Frontal cortex (tissue), 4 donors: ENCODE measurements around the gene ARHGEF25. TPM values are rescaled to one million over a fixed set of nuclear protein-coding genes. Genes with fewer than 3 reads are reported as not detected.
"Not testable (repeated sequence)": the region's sequence is repeated elsewhere in the genome, so short reads cannot be mapped to it uniquely, and the experiment has no call there.

Source experiments
- DNase-seq, 2 donors: peaks; one replicate each; pipeline ENCODE4 v3.0.0; 2012; ENCODE audit warnings: low spot score in 2 of 2
- FAIRE-seq: peaks from 2 replicates; lab custom pipeline; 2012; peaks lifted over from hg19 to GRCh38; lab: Jason Lieb, UNC
- total RNA-seq: library from RNA; depleted of rRNA; stranded (reverse); fragments of >200 nt; gene quantifications from one replicate; pipeline ENCODE4 v1.2.3, GENCODE V29; 2014
- donor health status: control.
- donor health status: control.
- donor health status: control.

The ARHGEF25 gene
- total RNA-seq, 1 donor from 2014 or later, result 38.3 TPM

DNA sequence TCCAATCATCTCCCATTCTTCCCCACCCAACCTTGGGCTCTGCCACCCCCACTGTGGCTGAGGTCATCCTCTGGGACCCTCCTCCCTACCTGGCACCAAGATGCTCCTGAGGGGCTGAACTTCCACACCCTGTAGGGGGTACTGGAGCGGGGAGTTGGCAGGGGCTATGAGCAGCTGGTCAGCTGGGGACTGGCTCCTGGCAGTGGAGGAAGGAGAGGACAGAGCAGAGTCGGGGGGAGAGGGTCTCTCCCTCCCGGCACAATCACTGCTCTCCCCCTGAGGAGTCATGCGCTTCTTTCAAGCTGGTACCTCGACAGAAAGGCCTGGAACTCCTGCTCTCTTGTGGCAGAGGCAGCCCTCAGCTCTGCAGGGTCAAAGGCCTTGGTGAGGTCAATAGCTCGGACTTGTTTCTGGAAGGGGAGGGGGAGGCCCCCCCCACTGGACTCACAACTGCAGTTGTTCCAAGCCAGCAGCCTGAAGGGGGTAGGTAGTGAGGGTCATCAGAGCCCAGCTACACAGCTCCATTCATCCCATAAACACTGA is 19.7 kb downstream of the ARHGEF25 start:
- FAIRE-seq (no peak), DNase-seq (no peak)

DNA sequence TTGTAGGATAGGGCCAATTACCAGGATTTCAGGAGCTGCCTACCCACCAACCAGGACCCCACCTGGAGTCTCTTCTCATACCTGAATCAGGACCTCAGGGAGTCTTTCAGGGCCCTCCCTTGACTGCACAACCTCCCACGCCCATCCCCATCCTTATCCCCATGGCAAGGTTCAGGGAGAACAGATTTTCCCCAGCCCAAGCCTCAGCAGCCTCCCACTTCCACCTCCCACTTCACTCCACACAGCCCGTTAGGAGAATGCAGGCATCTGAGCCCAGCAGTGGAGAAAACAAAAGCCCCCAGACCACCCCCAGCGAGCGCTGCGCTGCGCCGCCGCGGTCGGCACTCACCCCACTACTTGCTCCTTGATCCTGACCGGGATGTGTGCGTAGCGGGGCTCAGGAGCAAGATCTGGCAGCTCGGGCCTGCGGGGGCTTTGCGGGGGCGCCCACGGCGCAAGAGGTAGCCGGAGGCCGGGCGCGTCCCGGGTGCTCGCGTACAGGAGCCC is 20.4 kb downstream of the ARHGEF25 start:
- FAIRE-seq (no peak), DNase-seq (peak in 1 of 2 donors; percentile 23)

DNA sequence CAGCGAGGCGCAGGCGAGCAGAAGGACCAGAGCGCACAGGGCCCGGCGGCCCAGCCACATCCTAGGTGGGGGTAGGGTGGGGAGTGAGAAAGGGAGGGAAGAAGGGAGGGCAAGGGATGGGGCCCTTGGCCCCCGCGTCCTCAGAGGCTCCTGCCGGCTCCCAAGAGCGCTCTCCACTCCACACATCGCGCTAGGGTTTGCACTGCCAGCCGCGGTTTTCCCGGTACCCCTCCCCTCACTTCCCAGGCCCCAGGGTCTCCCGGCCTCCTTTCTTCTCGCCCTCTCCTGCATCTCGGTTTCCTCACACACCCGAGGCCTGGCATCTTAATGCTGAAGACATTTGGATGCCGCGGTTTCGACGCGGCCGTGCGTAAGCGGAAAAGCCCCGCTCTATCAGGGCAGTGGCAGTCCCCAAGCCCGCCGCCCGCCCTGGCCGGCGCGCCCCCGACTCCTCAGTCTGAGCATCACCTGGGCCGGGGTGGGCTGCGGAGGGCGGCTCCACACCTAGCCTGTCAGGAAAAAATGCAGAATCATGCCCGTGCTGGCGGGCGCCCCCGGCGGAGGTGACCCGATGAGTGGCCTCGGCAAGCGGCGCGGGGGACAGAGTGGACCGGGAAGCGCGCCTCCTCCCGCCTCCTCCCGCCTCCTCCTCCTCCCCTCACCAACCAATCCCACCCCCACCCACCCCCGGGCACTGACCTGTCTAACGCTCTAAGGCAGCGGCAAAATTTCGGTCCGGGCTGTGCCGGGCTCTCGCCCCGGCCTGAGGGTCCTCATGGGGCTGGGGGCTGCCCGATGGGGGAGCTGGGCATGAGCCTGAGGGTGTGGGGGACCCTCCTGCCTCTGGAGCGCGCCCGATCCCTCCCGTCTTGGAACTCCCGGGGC is 21.1 kb downstream of the ARHGEF25 start:
- FAIRE-seq (no peak), DNase-seq (peak; percentile 31 to 34)

DNA sequence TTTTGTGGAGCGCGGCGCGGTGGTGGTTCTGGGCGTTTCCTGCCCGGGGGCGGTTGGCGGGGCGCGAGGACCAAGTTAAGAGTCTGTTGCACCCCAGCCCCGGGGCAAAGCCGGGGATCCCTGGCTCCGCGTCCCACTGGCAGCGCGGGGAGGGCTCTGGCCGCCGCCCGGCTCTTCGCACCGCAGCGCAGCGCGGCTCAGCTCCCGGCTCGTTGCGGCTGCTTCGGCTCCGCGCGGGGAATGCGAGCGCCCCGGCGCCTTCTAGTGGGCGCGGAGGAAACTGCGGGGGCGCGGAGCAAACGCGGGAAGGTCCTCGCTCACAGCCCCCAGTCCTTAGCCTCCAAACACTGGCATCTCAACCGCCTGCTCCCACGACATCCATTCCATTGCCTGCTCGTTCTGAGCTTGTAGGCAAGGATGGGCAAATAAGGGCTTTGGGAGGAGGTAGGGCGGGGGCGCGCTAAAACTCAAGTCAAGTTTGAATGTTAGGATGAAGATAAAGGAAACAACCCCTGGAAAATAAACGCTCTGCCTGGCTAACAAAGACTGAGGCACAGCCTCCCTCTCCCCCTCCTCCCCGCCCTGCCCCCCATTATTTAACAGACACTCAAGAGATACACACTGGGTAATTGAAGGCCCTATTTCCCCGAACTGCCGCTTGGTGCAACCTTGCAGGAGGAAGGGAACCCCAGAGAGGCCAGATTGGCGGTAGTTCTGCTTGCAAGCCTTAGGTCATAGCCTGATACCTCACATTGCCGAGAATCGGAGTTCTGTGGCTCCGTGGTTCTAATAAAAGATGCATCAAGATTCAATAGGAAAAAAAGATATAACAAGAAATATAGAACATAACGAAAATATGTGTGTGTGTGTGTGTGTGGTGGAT is 22.0 kb downstream of the ARHGEF25 start, which contains the start of gene B4GALNT1:
Gene B4GALNT1 (minus strand): TSS at position 244 of the 883 bp plus-strand sequence. CDS start 1,069 bp downstream, outside the sequence.
- FAIRE-seq, result no peak

GRCh38 chr12:57636731-57637130 is 25.5 kb downstream of the ARHGEF25 start:
- not testable (repeated sequence) for DNase-seq, FAIRE-seq

More for the DNA sequence above, 22.0 kb downstream of the ARHGEF25 start, which contains the start of gene B4GALNT1:
- peak; percentile 66 to 77 for DNase-seq

- DNase-seq (no peak), FAIRE-seq (no peak)
Observed at GRCh38 chr12:57637364-57637763, 26.1 kb downstream of the ARHGEF25 start.

GRCh38 chr12:57638096-57638495 is 26.9 kb downstream of the ARHGEF25 start:
- FAIRE-seq, result no peak
- DNase-seq, result no peak

DNA sequence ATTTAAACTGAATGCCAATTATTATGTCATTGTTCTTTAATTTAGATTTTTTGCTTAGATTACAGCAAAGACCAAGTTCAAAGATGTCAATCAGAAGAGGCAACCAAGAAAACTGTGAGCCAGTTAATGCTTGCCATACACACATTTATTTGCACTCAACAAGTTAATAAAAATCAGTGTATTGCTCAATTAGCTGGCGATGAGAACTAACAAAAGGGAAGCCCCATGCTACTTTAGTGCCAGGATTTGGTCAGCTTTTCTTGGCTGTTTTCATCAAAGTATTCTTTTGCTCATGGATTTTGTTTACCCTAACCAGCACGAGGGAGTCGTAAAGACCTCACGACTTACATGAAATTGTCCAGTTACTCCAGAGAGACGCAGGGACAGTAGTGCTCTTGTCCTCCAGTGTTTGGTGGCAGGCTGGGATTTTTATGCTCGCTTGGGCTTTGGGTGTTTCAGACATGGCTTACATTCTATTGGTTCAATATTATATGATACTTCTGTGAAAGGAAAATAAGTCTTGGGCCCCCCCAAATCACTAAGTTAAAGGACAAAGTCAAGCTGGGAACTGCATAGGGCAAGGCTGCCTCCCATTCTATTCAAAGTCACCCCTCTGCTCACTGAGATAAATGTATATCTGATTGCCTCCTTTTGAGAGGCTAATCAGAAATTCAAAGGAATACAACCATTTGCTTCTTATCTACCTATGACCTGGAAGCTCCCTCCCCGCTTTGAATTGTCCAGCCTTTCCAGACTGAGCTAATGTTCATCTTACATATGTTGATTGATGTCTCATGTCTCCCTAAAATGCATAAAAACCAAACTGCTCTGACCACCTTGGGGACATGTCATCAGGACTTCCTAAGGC is 29.2 kb downstream of the ARHGEF25 start:
- FAIRE-seq, result no peak
- no peak for DNase-seq

GRCh38 chr12:57641699-57642442 is 30.6 kb downstream of the ARHGEF25 start:
- no peak for DNase-seq
- FAIRE-seq, result no peak

- not testable (repeated sequence) for DNase-seq, FAIRE-seq
Observed at GRCh38 chr12:57645990-57646658, 34.9 kb downstream of the ARHGEF25 start.

- DNase-seq, FAIRE-seq: not testable (repeated sequence)
Observed at GRCh38 chr12:57646659-57647049, 35.4 kb downstream of the ARHGEF25 start.

- no peak for FAIRE-seq
- no peak for DNase-seq
Observed at GRCh38 chr12:57654042-57654441, 42.8 kb downstream of the ARHGEF25 start.

DNA sequence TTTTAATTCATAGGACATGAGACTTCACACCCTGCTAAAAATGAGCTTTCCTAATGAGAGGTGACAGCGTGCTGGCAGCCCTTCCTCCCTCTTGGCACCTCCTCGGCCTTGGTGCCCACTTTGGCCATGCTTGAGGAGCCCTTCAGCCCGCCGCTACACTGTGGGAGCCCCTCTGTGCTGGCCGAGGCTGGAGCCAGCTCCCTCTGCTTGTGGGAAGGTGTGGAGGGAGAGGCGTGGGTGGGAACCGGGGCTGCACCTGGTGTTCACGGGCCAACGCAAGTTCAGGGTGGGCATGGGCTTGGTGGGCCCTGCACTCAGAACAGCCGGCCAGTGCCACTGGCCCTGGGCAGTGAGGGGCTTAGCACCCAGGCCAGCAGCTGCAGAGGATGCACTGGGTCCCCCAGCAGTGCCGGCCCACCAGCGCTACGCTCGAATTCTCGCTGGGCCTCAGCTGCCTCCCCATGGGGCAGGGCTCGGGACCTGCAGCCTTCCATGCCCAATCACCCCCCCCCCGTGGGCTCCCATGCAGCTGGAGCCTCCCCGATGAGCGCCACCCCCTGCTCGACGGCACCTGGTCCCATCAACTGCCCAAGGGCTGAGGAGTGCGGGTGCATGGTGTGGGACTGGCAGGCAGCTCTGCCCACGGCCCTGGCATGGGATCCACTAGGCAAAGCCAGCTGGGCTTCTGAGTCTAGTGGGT is 44.5 kb downstream of the ARHGEF25 start:
- FAIRE-seq, result no peak
- no peak for DNase-seq

DNA sequence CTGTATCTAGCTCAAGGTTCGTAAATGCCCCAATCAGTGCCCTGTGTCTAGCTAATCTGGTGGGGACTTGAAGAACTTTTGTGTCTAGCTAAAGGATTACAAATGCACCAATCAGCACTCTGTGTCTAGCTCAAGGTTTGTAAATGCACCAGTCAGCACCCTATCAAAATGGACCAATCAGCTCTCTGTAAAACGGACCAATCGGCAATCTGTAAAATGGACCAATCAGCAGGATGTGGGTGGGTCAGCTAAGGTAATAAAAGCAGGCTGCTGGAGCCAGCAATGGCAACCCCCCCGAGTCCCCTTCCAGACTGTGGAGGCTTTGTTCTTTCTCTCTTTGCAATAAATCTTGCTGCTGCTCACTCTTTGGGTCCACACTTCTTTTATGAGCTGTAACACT is 45.2 kb downstream of the ARHGEF25 start:
- FAIRE-seq, DNase-seq: not testable (repeated sequence)

- FAIRE-seq, result no peak
- DNase-seq, result no peak
Observed at GRCh38 chr12:57657744-57658143, 46.5 kb downstream of the ARHGEF25 start.

DNA sequence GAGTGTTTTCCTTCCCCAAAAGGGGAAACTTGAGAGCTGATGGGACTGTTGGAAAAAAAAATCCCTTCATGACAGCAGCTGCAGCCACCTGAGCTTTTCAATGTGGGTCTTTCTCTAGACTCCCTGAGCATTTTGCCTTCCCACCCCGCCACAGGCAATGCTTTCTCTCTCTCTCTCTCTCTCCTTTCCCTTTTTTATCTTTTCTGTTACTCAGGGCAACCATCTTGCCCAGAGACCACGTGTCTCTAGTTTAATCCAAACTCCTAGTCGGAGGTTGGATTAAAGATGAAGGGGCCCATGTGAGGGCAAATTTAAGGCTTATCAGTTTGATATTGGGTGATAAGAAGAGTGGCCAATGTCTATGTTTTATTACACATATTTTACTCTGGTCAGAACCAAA is 47.7 kb downstream of the ARHGEF25 start:
- DNase-seq, result no peak
- FAIRE-seq, result no peak

DNA sequence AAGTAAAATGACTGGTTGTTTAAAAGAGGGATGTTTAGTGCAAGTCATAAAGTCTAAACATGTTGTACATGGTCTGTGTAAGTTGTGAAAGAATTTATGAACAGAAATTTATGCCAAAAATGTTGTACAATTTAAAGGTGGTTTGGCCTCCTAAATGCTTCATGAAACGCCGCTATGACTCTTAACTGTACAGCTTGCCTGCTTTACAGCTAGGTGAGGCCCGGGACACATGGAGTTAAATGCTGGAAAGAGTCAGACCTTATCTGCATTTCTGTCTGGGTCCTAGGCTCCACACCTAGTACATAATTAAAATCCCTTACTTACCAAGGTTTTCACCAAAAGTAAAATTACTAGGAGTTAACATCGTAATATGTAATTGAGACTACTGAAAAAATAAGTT is 50.1 kb downstream of the ARHGEF25 start:
- DNase-seq (no peak), FAIRE-seq (no peak)
